ENCODE measurements around the gene ZNF318.

GRCh38 chr6:43290339-43290904 lies 79.0 kb downstream of the ZNF318 start:
- TF ChIP-seq, protein P1, sequence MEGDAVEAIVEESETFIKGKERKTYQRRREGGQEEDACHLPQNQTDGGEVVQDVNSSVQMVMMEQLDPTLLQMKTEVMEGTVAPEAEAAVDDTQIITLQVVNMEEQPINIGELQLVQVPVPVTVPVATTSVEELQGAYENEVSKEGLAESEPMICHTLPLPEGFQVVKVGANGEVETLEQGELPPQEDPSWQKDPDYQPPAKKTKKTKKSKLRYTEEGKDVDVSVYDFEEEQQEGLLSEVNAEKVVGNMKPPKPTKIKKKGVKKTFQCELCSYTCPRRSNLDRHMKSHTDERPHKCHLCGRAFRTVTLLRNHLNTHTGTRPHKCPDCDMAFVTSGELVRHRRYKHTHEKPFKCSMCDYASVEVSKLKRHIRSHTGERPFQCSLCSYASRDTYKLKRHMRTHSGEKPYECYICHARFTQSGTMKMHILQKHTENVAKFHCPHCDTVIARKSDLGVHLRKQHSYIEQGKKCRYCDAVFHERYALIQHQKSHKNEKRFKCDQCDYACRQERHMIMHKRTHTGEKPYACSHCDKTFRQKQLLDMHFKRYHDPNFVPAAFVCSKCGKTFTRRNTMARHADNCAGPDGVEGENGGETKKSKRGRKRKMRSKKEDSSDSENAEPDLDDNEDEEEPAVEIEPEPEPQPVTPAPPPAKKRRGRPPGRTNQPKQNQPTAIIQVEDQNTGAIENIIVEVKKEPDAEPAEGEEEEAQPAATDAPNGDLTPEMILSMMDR (IDR thresholded peaks at IDR 0.05) = no peak
- no peak for TF ChIP-seq POLR2A (IDR thresholded peaks at IDR 0.05)
